Left cardiac atrium (tissue), 4 donors: Measurements from ENCODE around the gene PPIF. TPM values are rescaled to one million over a fixed set of nuclear protein-coding genes. Genes with fewer than 3 reads are reported as not detected.

Source experiments
- ATAC-seq, 2 donors: fragments of 200-7000 bp; cut with Tn5 transposase; one replicate each; pipeline ENCODE4 v1.9.1; 2020; ENCODE audit warnings: mild to moderate bottlenecking in 2 of 2, moderate library complexity in 2 of 2
- DNase-seq: peaks from one replicate; pipeline ENCODE4 v3.0.0-alpha.2; 2020
- intact Hi-C, 2 donors: fragments of 100-400 bp; cut with DNase I; formaldehyde crosslinking; loops; one replicate each; pipeline versions ENCODE4 v1.14.1 to v1.15.1; 2022 to 2023
- total RNA-seq, 2 donors: library from RNA; stranded (reverse); fragmentation: NEBNext Ultra II Directional; extraction: Animal tissue kit (Norgen Biotek cat#: 25700); gene quantifications; one replicate each; pipeline ENCODE4 v1.2.1, GENCODE V29; 2021
- donor health status: DM: no; HTN: yes; CAD: no.
- donor health status: DM: no; HTN: yes; CAD: no; lungs with severe emphysema.
- donor health status: DM: yes; HTN: yes; CAD: no.
- donor health status: Dilated cardiomyopathy.

Gene PPIF
- total RNA-seq, 2 donors from 2014 or later, result 110 to 155 TPM

GRCh38 chr10:79311581-79312407 lies 35.5 kb upstream of the PPIF start:
- ATAC-seq (peak in 1 of 2 donors; percentile 2), DNase-seq (peak; percentile 20)
- intact Hi-C loops, result no loop called here

GRCh38 chr10:79312601-79313187 lies 34.6 kb upstream of the PPIF start:
- intact Hi-C loops, result no loop called here
- peak; percentile 15 for DNase-seq
- no peak for ATAC-seq

GRCh38 chr10:79313320-79313719 lies 33.9 kb upstream of the PPIF start:
- ATAC-seq (no peak), DNase-seq (peak; percentile 8)
- intact Hi-C loops, result no loop called here

GRCh38 chr10:79313911-79314439 lies 33.3 kb upstream of the PPIF start:
- ATAC-seq, result no peak
- intact Hi-C loops, result no loop called here
- peak; percentile 18 for DNase-seq

- DNase-seq (peak; percentile 21), ATAC-seq (no peak)
- intact Hi-C loops, result no loop called here
Observed at GRCh38 chr10:79314761-79315601, 32.3 kb upstream of the PPIF start.

GRCh38 chr10:79315602-79315920 lies 31.7 kb upstream of the PPIF start:
- DNase-seq (no peak), ATAC-seq (no peak)
- intact Hi-C loops, result no loop called here

GRCh38 chr10:79316671-79317431 lies 30.4 kb upstream of the PPIF start:
- DNase-seq (peak; percentile 21), ATAC-seq (peak in 1 of 2 donors; percentile 3)
- intact Hi-C loops, result no loop called here

- intact Hi-C loops, result no loop called here
- DNase-seq (peak; percentile 14), ATAC-seq (no peak)
Observed at GRCh38 chr10:79318369-79318768, 28.9 kb upstream of the PPIF start.

- DNase-seq, result no peak
- intact Hi-C loops, result no loop called here
- no peak for ATAC-seq
Observed at GRCh38 chr10:79319115-79319771, 28.0 kb upstream of the PPIF start.

- intact Hi-C loops, result no loop called here
- ATAC-seq (no peak), DNase-seq (no peak)
Observed at GRCh38 chr10:79320316-79320715, 27.0 kb upstream of the PPIF start.

- peak in 1 of 2 donors; percentile 9 for ATAC-seq
- intact Hi-C loops, result no loop called here
- DNase-seq, result peak; percentile 15
Observed at GRCh38 chr10:79320820-79321493, 26.3 kb upstream of the PPIF start.

- no peak for ATAC-seq
- intact Hi-C loops, result no loop called here
- DNase-seq, result peak; percentile 10
Observed at GRCh38 chr10:79321494-79321882, 25.8 kb upstream of the PPIF start.

- intact Hi-C loops, result no loop called here
- no peak for DNase-seq
- no peak for ATAC-seq
Observed at GRCh38 chr10:79321951-79322350, 25.3 kb upstream of the PPIF start.

- intact Hi-C loops, result no loop called here
- ATAC-seq (peak; percentile 30 to 53), DNase-seq (peak; percentile 51)
Observed at GRCh38 chr10:79322616-79323543, 24.4 kb upstream of the PPIF start.

GRCh38 chr10:79323602-79324001 lies 23.7 kb upstream of the PPIF start:
- intact Hi-C loops, result no loop called here
- no peak for ATAC-seq
- DNase-seq, result no peak

GRCh38 chr10:79324032-79324695 lies 23.1 kb upstream of the PPIF start:
- peak; percentile 12 for DNase-seq
- no peak for ATAC-seq
- intact Hi-C loops, result no loop called here
